Upper lobe of left lung (tissue), 4 donors: ENCODE results near the gene GRIN2A.

Source experiments
- CTCF ChIP-seq, 6 experiments: fragments of 450-650 bp in 4 of 6; fragments of 200-600 bp in 2 of 6; sonication (generic) in 2 of 6; IDR thresholded peaks; one replicate each; pipeline ENCODE4 v1.5.1; 2016 to 2019; ENCODE audit warnings: antibody characterized with exemption in 6 of 6
- POLR2A ChIP-seq, 4 donors: fragments of 450-650 bp; IDR thresholded peaks; one replicate each; pipeline ENCODE4 v1.5.1; 2016 to 2017; ENCODE audit warnings: antibody characterized with exemption in 4 of 4, mild to moderate bottlenecking in 2 of 4

- TF ChIP-seq POLR2A (IDR thresholded peaks at IDR 0.05) (no peak), CTCF (IDR thresholded peaks at IDR 0.05) (no peak)
Measured at GRCh38 chr16:9826656-9827055, 355.6 kb downstream of the GRIN2A start.
